ENCODE data around the gene ENO2. TPM values are rescaled to one million over a fixed set of nuclear protein-coding genes. Genes with fewer than 3 reads are reported as not detected.

Gene ENO2
- total RNA-seq, 1 experiment from 2014 or later = 33.5 TPM

DNA sequence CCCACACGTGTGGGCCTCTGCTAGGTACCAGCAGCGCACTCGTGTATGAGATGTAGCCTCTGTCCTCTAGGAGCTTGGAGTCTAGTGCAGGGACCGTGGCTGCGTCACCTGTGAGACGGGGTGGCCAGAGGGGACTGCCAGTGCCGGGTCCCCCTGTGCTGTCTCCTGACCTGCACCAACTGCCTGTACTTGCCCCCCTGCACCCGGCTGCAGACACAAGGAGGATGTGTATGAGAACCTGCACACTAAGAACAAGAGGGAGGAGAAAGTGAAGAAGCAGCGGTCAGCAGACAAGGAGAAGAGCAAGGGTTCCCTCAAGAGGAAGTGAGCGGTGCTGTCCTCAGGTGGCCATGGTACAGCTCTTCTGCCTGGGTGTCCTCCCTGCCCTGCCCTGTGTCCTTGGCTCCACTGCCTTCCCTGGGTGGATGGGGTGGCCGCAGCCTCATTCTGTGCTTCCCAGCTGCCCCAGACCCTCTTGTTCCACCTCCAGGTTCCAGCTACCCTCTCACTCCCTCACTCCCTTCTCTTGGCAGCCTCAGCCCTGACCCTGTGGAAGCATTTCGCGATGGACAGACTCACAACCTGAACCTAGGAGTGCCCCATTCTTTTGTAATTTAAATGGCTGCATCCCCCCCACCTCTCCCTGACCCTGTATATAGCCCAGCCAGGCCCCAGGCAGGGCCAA is 46.4 kb downstream of the ENO2 start:
- in situ Hi-C loops (cut with HindIII; ENCODE audit: low pct_unique_long_range_greater_than_20kb, low sequenced_read_pairs) = no loop called here
- no peaks in the 10 kb centered on the region for H3K9me3 ChIP-seq (ENCODE audit: control insufficient read depth, insufficient read depth, low read depth, low read length)
- peaks cover 17% of the 10 kb centered on the region for H3K4me1 ChIP-seq (ENCODE audit: control insufficient read depth, insufficient read depth, low read length)
- peaks cover 11% of the 10 kb centered on the region for H3K36me3 ChIP-seq (ENCODE audit: control insufficient read depth, insufficient read depth, low read length)
- no peak overlapping the region for H3K27ac ChIP-seq (ENCODE audit: low read length)
- TF ChIP-seq TCF7L2 (IDR thresholded peaks at IDR 0.05; ENCODE audit: low read depth, low read length) (no peak), SIN3A (IDR thresholded peaks at IDR 0.05; ENCODE audit: borderline replicate concordance, insufficient read depth, low read depth, low read length) (no peak), POLR2AphosphoS5 (IDR thresholded peaks at IDR 0.05; ENCODE audit: low read depth, low read length) (no peak)
- TF ChIP-seq, protein P1, sequence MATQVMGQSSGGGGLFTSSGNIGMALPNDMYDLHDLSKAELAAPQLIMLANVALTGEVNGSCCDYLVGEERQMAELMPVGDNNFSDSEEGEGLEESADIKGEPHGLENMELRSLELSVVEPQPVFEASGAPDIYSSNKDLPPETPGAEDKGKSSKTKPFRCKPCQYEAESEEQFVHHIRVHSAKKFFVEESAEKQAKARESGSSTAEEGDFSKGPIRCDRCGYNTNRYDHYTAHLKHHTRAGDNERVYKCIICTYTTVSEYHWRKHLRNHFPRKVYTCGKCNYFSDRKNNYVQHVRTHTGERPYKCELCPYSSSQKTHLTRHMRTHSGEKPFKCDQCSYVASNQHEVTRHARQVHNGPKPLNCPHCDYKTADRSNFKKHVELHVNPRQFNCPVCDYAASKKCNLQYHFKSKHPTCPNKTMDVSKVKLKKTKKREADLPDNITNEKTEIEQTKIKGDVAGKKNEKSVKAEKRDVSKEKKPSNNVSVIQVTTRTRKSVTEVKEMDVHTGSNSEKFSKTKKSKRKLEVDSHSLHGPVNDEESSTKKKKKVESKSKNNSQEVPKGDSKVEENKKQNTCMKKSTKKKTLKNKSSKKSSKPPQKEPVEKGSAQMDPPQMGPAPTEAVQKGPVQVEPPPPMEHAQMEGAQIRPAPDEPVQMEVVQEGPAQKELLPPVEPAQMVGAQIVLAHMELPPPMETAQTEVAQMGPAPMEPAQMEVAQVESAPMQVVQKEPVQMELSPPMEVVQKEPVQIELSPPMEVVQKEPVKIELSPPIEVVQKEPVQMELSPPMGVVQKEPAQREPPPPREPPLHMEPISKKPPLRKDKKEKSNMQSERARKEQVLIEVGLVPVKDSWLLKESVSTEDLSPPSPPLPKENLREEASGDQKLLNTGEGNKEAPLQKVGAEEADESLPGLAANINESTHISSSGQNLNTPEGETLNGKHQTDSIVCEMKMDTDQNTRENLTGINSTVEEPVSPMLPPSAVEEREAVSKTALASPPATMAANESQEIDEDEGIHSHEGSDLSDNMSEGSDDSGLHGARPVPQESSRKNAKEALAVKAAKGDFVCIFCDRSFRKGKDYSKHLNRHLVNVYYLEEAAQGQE (IDR thresholded peaks at IDR 0.05; ENCODE audit: insufficient read depth in 1 of 2, low read depth in 2 of 2, low read length in 1 of 2) = no peak
- TF ChIP-seq, protein P2, sequence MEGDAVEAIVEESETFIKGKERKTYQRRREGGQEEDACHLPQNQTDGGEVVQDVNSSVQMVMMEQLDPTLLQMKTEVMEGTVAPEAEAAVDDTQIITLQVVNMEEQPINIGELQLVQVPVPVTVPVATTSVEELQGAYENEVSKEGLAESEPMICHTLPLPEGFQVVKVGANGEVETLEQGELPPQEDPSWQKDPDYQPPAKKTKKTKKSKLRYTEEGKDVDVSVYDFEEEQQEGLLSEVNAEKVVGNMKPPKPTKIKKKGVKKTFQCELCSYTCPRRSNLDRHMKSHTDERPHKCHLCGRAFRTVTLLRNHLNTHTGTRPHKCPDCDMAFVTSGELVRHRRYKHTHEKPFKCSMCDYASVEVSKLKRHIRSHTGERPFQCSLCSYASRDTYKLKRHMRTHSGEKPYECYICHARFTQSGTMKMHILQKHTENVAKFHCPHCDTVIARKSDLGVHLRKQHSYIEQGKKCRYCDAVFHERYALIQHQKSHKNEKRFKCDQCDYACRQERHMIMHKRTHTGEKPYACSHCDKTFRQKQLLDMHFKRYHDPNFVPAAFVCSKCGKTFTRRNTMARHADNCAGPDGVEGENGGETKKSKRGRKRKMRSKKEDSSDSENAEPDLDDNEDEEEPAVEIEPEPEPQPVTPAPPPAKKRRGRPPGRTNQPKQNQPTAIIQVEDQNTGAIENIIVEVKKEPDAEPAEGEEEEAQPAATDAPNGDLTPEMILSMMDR (IDR thresholded peaks at IDR 0.05) = no peak
- 0 out of 2 replicates have a peak, but pooled peaks have one; percentile 35 for ATAC-seq
- BruUV-seq (replicated peaks) = no TSS peak
- ChIA-PET POLR2A (no interaction called here), CTCF (interaction anchor here (0.9 to 1.4 kb wide), 2 partner anchors 16 to 109 kb away, joined by 3 to 4 read pairs; partner anchors contain the start of gene USP5)
- intact Hi-C loops (cut with micrococcal nuclease; ENCODE audit: unreplicated experiment) = no loop called here
- H3K4me3 ChIP-seq (ENCODE audit: low read depth in 2 of 2, low read length in 2 of 2) = no peak overlapping the region
- no peak for DNase-seq (ENCODE audit: low read depth, low spot score)
- no peaks in the 10 kb centered on the region for H3K27me3 ChIP-seq (ENCODE audit: control insufficient read depth, insufficient read depth, low read length)

DNA sequence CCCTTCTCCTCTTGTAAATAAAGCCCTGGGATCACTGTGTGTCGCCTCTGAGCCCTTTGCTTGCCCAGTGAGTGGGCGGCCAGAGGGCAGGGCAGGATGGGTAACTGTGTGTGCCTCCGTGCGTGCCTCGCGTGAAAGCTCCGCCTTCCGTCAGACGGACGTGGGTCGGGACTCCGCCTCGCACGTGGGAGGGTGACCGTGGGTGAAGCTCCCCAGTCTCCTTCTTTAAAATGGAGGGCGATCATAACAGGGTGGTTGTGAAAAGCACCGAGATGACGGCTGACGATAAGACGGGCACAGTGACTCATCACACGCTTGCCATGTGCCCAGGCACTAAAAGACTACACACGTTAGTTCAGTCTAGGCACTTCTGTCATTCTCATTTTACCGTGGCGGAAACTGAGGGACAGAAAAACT is 46.9 kb downstream of the ENO2 start:
- ATAC-seq = no peak
- Histone ChIP-seq H3K27ac (ENCODE audit: low read length) (peak overlapping the region; percentile 57), H3K36me3 (ENCODE audit: control insufficient read depth, insufficient read depth, low read length) (peaks cover 11% of the 10 kb centered on the region), H3K27me3 (ENCODE audit: control insufficient read depth, insufficient read depth, low read length) (no peaks in the 10 kb centered on the region), H3K4me3 (ENCODE audit: low read depth in 2 of 2, low read length in 2 of 2) (no peak overlapping the region), H3K9me3 (ENCODE audit: control insufficient read depth, insufficient read depth, low read depth, low read length) (no peaks in the 10 kb centered on the region), H3K4me1 (ENCODE audit: control insufficient read depth, insufficient read depth, low read length) (peaks cover 17% of the 10 kb centered on the region)
- in situ Hi-C loops (cut with HindIII; ENCODE audit: low pct_unique_long_range_greater_than_20kb, low sequenced_read_pairs) (no loop called here), intact Hi-C loops (cut with micrococcal nuclease; ENCODE audit: unreplicated experiment) (no loop called here)
- no peak for DNase-seq (ENCODE audit: low read depth, low spot score)
- ChIA-PET POLR2A (no interaction called here), CTCF (interaction anchor here (1.0 to 1.4 kb wide), 2 partner anchors 15 to 16 kb away, joined by 3 to 4 read pairs; no protein-coding TSS in a partner anchor)
- TF ChIP-seq, protein P1 (IDR thresholded peaks at IDR 0.05; ENCODE audit: insufficient read depth in 1 of 2, low read depth in 2 of 2, low read length in 1 of 2) = no peak
- TF ChIP-seq, protein P2 (IDR thresholded peaks at IDR 0.05) = no peak
- TF ChIP-seq POLR2AphosphoS5 (IDR thresholded peaks at IDR 0.05; ENCODE audit: low read depth, low read length) = no peak
- no peak for TF ChIP-seq SIN3A (IDR thresholded peaks at IDR 0.05; ENCODE audit: borderline replicate concordance, insufficient read depth, low read depth, low read length)
- no peak for TF ChIP-seq TCF7L2 (IDR thresholded peaks at IDR 0.05; ENCODE audit: low read depth, low read length)
- no TSS peak for BruUV-seq (replicated peaks)
